Muscle of leg (tissue), 11 donors: Measurements from ENCODE around the gene RAB10. TPM values are rescaled to one million over a fixed set of nuclear protein-coding genes. Genes with fewer than 3 reads are reported as not detected.
"Not testable (repeated sequence)": the region's sequence is repeated elsewhere in the genome, so short reads cannot be mapped to it uniquely, and the experiment has no call there.

Source experiments
- DNase-seq: peaks from one replicate; pipeline ENCODE4 v3.0.0; 2013
- H3K27ac ChIP-seq: one replicate; pipeline ENCODE4 v1.5.1; 2013; ENCODE audit warnings: mild to moderate bottlenecking, low read length, control low read depth
- H3K27me3 ChIP-seq: one replicate; pipeline ENCODE4 v1.6.1; 2013; ENCODE audit warnings: low read length; ENCODE audit not compliant: control insufficient read depth, insufficient read depth
- H3K36me3 ChIP-seq: one replicate; pipeline ENCODE4 v1.6.1; 2013; ENCODE audit warnings: low read length; ENCODE audit not compliant: control insufficient read depth, insufficient read depth
- H3K4me1 ChIP-seq: one replicate; pipeline ENCODE4 v1.6.1; 2013; ENCODE audit warnings: low read length; ENCODE audit not compliant: control insufficient read depth, insufficient read depth
- H3K4me3 ChIP-seq: one replicate; pipeline ENCODE4 v1.5.1; 2013; ENCODE audit warnings: low read length, control low read depth
- H3K9me3 ChIP-seq: replicated peaks from 2 replicates; pipeline ENCODE4 v1.6.1; 2013; ENCODE audit warnings: low read depth, low read length; ENCODE audit not compliant: control insufficient read depth
- WGBS: methylation state at CpG from one replicate; pipeline ENCODE4 v1.1.5; 2013; ENCODE audit warnings: missing lambda C conversion rate; ENCODE audit not compliant: insufficient coverage; 5-methylcytosine and 5-hydroxymethylcytosine counted together
- polyA plus RNA-seq, 8 donors: library from polyadenylated mRNA; unstranded; fragments of 120-200 nt; gene quantifications; one replicate each; pipeline versions ENCODE4 v1.2.1 to v1.2.3, GENCODE V29; 2013; ENCODE audit warnings: inconsistent platforms in 1 of 8, low replicate concordance in 1 of 8; ENCODE audit not compliant: insufficient read length in 8 of 8, insufficient read depth in 1 of 8
- total RNA-seq: library from RNA; stranded (reverse); fragments of 120-200 nt; gene quantifications from one replicate; pipeline ENCODE4 v1.2.4, GENCODE V29; 2013

The RAB10 gene
- total and polyA plus RNA-seq, 9 donors, result 50.5 to 107 (median 95.3) TPM

- not testable (repeated sequence) for H3K27me3 ChIP-seq, H3K4me3 ChIP-seq, H3K36me3 ChIP-seq, DNase-seq, H3K9me3 ChIP-seq, H3K27ac ChIP-seq
- H3K4me1 ChIP-seq, result peaks cover 17% of the 10 kb centered on the region
- WGBS, result 93% methylated on average over 12 of the region's 13 CpGs
Observed at GRCh38 chr2:25998816-25999383, 35.0 kb upstream of the RAB10 start.

GRCh38 chr2:25999406-25999805 lies 34.5 kb upstream of the RAB10 start:
- not testable (repeated sequence) for H3K4me3 ChIP-seq
- 75% methylated on average over 3 of the region's 7 CpGs for WGBS

GRCh38 chr2:26000561-26001082 lies 33.3 kb upstream of the RAB10 start:
- Histone ChIP-seq H3K9me3 (no peaks in the 10 kb centered on the region), H3K4me3 (no peak overlapping the region), H3K27me3 (peaks cover 4% of the 10 kb centered on the region), H3K36me3 (no peaks in the 10 kb centered on the region), H3K4me1 (peaks cover 17% of the 10 kb centered on the region), H3K27ac (no peak overlapping the region)
- WGBS, result no CpG with 5 or more reads among the region's 5 CpGs
- no peak for DNase-seq

More at GRCh38 chr2:25999406-25999805, 34.5 kb upstream of the RAB10 start:
- not testable (repeated sequence) for DNase-seq, H3K9me3 ChIP-seq, H3K27me3 ChIP-seq, H3K36me3 ChIP-seq, H3K27ac ChIP-seq
- peaks cover 17% of the 10 kb centered on the region for H3K4me1 ChIP-seq

- H3K27ac ChIP-seq, result peak overlapping the region; percentile 69
- peaks cover 17% of the 10 kb centered on the region for H3K4me1 ChIP-seq
- no peak overlapping the region for H3K4me3 ChIP-seq
- H3K9me3 ChIP-seq, result no peaks in the 10 kb centered on the region
- peak; percentile 87 for DNase-seq
- H3K36me3 ChIP-seq, result no peaks in the 10 kb centered on the region
- WGBS, result no CpG with 5 or more reads among the region's 4 CpGs
- H3K27me3 ChIP-seq, result peaks cover 4% of the 10 kb centered on the region
Observed at GRCh38 chr2:26001743-26002351, 32.0 kb upstream of the RAB10 start.

GRCh38 chr2:26002632-26003310 lies 31.1 kb upstream of the RAB10 start:
- Histone ChIP-seq H3K9me3 (no peaks in the 10 kb centered on the region), H3K36me3 (no peaks in the 10 kb centered on the region), H3K4me1 (peaks cover 17% of the 10 kb centered on the region), H3K27me3 (peaks cover under 1% of the 10 kb centered on the region), H3K27ac (peak overlapping the region; percentile 69), H3K4me3 (no peak overlapping the region)
- 63% methylated on average over 9 of the region's 9 CpGs for WGBS
- DNase-seq, result peak; percentile 71

- no peak overlapping the region for H3K4me3 ChIP-seq
- peaks cover 14% of the 10 kb centered on the region for H3K4me1 ChIP-seq
- no peaks in the 10 kb centered on the region for H3K36me3 ChIP-seq
- H3K9me3 ChIP-seq, result peaks cover 2% of the 10 kb centered on the region
- no peak overlapping the region for H3K27ac ChIP-seq
- WGBS, result 80% methylated on average over 1 of the region's 1 CpG
- no peaks in the 10 kb centered on the region for H3K27me3 ChIP-seq
- DNase-seq, result no peak
Observed at GRCh38 chr2:26008095-26008494, 25.8 kb upstream of the RAB10 start.

GRCh38 chr2:26008851-26009566 lies 24.9 kb upstream of the RAB10 start:
- Histone ChIP-seq H3K27me3 (no peaks in the 10 kb centered on the region), H3K4me3 (no peak overlapping the region), H3K4me1 (peaks cover 12% of the 10 kb centered on the region), H3K9me3 (peaks cover 2% of the 10 kb centered on the region), H3K36me3 (no peaks in the 10 kb centered on the region), H3K27ac (no peak overlapping the region)
- WGBS, result 82% methylated on average over 1 of the region's 2 CpGs
- DNase-seq, result peak; percentile 84

- Histone ChIP-seq H3K4me1 (peaks cover 12% of the 10 kb centered on the region), H3K9me3 (peaks cover 2% of the 10 kb centered on the region), H3K36me3 (no peaks in the 10 kb centered on the region), H3K4me3 (no peak overlapping the region), H3K27me3 (no peaks in the 10 kb centered on the region), H3K27ac (no peak overlapping the region)
- no peak for DNase-seq
- WGBS, result no CpG with 5 or more reads among the region's 2 CpGs
Observed at GRCh38 chr2:26009567-26009963, 24.3 kb upstream of the RAB10 start.

GRCh38 chr2:26010943-26011342 lies 22.9 kb upstream of the RAB10 start:
- H3K4me1 ChIP-seq, result peaks cover 12% of the 10 kb centered on the region
- no peaks in the 10 kb centered on the region for H3K36me3 ChIP-seq
- peaks cover 2% of the 10 kb centered on the region for H3K9me3 ChIP-seq
- WGBS, result 70% methylated on average over 2 of the region's 3 CpGs
- no peaks in the 10 kb centered on the region for H3K27me3 ChIP-seq
- no peak overlapping the region for H3K4me3 ChIP-seq
- H3K27ac ChIP-seq, result no peak overlapping the region
- no peak for DNase-seq

- no peaks in the 10 kb centered on the region for H3K36me3 ChIP-seq
- peaks cover 12% of the 10 kb centered on the region for H3K4me1 ChIP-seq
- WGBS, result 54% methylated on average over 5 of the region's 6 CpGs
- peak overlapping the region; percentile 3 for H3K27ac ChIP-seq
- no peak for DNase-seq
- H3K4me3 ChIP-seq, result no peak overlapping the region
- peaks cover 2% of the 10 kb centered on the region for H3K9me3 ChIP-seq
- no peaks in the 10 kb centered on the region for H3K27me3 ChIP-seq
Observed at GRCh38 chr2:26011609-26011989, 22.3 kb upstream of the RAB10 start.
